ENCODE results near the gene SAE1.
"Not testable (repeated sequence)": the region's sequence is repeated elsewhere in the genome, so short reads cannot be mapped to it uniquely, and the experiment has no call there.

Gene SAE1

DNA sequence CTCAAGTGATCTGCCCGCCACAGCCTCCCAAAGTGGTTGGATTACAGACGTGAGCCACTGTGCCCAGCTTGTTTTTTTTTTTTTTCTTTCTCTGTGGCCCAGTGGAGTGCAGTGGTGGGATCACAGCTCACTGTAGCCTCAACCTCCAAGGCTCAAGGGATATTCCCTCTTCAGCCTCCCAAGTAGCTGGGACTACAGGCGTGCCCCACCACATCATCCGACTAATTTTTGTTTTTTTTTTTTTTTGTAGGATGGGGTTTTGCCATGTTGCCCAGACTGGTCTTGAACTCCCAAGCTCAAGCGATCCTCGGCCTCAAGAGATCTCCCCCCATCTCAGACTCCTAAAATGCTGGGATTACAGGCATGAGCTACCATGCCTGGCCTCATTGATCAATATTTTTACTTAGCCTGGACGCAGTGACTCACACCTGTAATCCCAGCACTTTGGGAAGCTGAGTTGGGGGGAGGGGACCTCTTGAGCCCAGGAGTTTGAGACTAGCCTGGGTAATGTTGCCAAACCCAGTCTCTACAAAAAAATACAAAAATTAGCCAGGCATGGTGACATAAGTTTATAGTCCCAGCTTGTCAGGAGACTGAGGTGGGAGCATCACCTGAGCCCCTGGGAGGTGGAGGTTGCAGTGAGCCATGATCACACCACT, 1.7 kb downstream of the SAE1 start:
- no peak for DNase-seq

DNA sequence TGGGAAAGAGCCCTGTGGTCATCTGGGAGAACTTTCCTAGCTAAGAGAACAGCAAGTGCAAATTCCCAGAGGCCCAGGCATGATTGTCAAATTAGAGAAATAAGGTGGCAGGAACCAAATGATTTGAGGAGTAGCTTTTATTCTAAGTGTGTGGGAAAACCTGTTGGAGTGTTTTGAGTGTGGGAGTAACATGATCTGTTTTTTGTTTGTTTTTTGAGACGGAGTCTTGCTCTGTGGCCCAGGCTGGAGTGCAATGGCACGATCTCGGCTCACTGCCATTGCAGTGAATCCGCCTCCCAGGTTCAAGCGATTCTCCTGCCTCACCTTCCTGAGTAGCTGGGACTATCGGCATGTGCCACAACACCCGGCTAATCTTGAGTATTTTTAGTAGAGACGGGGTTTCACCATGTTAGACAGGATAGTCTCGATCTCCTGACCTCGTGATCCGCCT, 2.4 kb downstream of the SAE1 start:
- no peak for DNase-seq

DNA sequence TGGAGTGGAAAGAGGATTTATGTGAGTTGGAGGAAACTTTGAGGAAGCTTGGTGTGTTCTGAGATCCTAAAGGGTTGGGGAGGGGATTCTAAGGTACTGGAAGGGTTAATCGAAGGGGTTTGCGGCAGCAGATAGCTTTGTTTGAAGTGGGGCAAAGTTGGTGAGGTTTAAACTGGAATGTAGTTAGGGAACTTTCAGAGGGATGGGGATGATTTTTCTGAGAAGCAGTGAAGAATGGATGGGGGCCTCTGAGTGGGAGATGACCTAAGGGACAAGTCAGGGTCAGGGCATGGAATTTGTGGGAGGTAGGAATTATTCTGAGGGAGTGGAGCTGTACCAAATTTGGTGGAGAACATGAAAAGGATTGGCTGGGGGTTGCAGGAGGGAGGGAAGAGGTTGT, 3.9 kb downstream of the SAE1 start:
- DNase-seq, result no peak

DNA sequence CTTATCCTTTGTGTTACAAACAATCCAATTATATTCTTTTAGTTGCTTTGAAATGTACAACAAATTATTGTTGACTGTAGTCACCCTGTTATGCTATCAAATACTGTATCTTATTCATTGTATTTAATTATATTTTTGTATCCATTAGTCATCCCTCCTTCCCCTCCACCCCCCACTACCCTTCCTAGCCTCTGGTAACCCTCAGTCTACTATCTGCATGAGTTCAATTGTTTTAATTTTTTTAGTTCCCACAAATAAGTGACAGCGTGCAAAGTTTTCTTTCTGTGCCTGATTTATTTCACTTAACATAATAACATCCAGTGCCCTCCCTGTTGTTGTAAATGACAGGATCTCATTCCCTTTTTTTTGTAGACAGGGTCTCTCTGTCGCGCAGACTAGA, 4.5 kb downstream of the SAE1 start:
- no peak for DNase-seq

DNA sequence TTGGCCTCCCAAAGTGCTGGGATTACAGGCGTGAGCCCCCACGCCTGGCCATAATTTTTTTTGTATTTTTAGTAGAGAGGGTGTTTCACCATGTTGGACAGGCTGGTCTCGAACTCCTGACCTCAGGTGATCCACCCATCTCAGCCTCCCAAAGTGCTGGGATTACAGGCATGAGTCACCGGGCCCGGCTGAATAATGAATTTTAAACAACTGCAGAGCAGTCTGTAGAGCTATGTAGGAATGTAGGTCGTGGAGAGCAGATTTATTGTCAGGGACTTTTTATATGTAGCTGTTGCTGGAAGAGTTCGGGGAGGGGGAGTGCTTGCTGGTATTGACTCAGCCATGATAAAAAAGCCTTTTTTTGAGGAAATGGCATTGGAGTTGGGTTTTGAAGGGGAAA, 10.6 kb downstream of the SAE1 start:
- DNase-seq, result not testable (repeated sequence)

DNA sequence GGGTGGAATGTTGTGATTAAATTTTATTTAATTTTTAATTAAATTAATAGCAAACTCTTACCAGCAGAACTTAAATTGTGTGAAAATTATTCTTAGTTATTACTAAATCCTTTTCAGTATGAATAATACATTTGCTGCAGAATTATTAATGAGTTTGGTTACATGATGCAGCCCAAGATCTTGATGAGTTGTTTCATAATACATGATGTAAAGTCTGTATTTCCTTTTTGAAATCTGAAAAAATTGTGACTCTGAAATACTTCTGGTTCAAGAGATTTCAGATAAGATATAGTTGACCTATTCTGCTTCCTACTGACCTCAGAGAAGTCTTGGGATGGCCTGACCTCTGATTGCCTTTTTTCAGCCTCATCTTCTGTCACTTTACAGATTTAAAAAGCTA, 11.1 kb downstream of the SAE1 start:
- DNase-seq, result no peak

DNA sequence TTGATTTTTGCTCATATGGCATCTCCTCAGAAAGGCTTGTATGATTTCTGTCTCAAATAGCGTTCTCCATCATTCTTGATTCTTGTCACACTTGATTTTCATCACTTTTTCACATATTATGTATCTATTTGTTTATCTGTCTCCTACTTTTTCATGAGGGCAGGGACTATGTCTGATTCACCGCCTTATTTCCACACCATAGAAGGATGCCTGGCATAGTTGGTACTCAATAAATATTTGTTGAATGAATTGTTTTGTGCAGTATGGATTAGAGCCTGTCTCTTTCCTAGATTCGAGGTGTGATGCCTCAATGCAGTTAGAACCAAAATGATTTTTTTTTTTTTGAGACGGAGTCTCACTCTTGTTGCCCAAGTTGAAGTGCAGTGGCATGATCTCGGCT, 12.1 kb downstream of the SAE1 start:
- no peak for DNase-seq

DNA sequence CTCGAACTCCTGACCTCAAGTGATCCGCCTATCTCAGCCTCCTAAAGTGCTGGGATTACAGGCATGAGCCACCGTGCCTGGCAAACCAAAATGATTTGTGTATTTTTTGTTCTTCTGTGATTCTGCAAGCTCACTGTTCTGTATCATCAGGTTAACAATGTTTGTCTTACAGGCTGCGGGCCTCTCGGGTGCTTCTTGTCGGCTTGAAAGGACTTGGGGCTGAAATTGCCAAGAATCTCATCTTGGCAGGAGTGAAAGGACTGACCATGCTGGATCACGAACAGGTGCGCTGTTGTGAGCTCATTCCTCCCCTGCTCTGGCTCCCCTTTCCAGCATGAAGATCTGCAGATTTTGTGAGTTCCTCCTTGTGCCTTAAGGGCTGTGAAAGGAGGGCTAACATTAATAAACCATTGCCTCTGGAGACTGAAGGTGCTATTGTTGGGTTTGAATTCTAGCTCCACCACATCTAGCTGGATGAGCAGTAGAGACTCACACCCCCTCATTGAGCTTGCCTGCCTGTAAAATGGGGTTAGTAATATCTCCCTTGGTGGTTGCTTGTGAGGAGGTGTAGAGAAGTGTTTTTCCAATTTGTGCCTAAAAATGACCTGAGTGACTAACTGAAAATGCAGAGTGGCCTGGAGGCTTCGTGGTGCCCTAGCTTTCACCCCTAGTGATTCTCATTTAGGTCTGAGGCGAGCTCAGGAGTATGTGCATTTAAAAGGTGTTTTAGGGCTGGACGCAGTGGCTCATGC, 12.9 kb downstream of the SAE1 start:
- DNase-seq, result no peak

DNA sequence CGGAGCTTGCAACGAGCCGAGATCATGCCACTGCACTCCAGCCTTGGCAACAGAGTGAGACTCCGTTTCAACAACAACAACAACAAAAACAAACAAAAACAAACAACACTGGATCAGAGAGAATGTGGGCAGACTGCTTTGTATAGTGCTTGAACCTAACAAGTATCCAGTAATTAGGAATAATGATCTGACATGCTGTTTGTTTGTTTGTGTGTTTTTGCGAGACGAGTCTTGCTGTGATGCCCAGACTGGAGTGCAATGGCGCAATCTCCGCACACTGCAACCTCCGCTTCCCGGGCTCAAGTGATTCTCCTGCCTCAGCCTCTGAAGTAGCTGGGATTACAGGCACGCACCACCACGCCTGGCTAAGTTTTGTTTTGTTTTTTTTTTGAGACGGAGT, 14.0 kb downstream of the SAE1 start:
- no peak for DNase-seq

DNA sequence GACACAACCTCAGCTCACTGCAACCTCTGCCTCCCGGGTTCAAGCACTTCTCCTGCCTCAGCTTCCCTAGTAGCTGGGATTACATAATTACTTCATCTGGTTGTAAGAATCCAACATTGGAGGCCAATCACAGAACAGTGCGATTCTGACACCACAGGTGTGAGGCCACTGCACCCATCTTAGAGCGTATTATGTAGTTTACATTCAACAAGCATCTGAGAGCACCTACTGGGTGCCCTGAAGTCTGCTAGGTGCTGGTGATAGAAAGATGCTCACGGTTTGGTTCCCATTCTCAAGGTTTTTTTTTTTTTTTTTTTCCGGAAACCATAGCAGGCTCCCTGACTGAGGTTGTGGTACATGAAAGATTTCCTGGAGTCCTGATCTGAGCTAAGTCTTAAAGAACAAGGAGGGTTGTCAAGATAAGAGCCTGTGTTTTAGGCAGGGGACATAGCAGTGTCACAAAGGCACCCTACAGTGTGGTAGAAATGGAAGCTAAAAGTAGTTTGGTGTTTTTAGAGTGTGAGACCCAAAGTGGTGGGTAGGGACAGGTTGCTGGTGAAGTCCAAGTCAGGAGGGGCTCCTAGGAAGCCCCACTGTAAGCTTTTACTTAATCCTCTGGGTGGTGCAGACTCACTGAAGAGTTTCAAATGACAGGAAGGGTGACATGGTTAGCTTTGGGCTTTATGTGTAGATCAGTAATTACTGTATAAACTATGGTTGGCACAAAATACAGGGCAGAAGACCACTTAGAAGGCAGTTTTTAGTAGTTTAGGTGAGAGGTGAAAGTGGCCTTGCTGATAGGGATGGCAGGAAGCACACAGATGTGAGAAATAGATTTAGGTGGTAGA, 15.2 kb downstream of the SAE1 start:
- no peak for DNase-seq

DNA sequence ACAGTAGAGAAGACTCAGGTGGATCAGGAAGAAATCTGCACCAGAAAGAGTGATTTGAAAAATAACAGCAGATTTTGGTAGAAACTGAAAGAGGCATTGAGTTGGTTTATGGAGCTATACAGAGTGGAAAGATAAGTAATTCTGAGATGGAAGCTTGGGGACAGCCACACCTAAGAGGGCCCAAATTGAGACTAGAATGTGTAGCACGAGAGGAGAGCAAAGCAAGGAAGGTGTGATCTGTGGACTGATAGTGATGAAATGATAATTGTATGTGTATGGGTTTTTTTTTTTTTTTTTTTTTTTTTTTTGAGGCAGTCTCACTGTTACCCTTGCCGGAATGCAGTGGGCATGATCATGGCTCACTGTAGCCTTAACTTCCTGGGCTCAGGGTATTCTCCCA, 16.3 kb downstream of the SAE1 start:
- DNase-seq, result no peak

DNA sequence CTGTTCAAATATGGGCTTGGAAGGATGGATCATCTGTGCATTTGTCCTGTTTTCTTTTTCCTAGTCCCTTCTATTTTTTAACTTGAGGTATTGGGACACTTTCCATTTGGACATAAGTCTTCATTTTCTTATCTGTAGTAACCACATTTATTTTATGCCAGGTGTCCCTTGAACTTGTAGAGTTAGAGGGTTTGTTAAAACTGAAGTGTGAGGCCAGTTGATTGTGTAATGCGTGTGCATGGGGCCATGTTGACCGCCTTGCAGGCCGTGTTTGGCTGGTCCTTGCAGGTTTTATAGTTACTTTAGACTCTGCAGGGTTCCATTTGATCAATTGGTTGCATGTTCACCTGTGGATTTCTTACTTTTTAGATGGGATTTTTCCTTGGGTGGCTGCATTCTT, 21.0 kb downstream of the SAE1 start:
- no peak for DNase-seq

DNA sequence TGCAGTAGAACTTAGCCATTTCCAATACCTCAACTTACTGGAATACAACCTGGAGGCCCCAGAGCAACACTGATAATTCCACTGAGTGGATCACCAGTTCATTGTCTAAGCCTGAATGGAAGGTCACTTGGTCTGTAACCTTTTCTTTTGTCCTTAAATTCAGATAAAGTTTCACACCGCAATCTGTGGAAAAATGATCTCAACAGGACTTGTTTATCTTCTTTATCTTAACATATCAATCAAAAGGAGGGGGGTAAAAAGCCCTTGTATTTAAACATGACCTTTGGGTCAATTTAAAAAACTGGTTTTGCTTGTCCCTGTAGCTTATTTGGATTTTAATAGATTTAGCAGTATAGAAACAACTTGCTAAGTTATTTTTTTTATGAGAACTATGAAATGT, 21.6 kb downstream of the SAE1 start:
- DNase-seq, result no peak

DNA sequence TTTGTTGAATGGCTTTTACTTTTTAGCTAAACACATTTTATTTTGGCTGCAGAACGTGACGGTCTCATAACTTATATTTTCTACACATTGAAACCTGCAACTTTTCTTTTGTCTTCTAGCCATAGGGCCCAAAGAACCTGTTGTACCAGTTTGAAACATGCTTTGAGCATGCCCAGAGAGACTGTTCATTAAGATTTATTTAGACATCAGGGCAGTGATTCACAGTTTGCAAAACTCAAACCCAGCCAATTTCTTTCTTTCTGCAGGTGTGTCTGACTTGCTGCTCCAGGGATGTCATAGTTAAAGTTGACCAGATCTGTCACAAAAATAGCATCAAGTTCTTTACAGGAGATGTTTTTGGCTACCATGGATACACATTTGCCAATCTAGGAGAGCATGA, 22.0 kb downstream of the SAE1 start:
- DNase-seq, result no peak

DNA sequence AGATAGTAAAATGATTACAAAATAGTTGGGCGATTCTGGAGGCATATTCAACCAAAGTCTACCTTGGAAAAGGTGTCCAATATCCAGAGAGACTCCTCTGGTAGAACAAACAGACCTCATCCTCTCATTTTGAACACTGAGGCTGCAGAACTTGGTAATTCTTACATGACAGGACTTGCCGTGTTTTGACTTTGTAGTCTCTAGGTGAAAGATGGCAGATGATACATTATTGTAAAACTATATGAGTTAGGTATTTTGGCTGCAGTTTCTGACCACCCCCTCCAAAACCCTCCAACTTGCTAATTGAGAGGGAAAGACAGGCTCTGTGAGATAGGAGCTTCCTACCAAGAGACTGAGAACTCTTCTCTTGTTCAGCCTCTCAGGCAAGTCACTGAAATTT, 22.6 kb downstream of the SAE1 start:
- DNase-seq, result no peak

DNA sequence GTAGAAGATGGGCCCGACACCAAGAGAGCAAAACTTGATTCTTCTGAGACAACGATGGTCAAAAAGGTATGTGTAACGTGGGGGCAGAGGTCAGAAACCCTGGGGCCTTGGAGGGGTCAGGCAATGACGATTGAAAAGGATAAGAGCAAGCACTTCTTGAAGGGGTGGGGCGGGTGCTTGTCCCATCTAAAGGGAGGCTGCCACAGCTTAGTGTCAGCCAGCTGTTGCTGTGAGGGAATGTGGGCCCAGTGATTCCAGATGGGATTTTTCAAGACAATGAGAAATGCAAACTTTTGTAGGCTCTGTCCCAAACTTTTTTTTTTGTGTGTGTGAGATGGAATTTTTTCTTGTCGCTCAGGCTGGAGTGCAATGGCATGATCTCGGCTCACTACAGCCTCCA, 24.5 kb downstream of the SAE1 start:
- DNase-seq, result no peak

DNA sequence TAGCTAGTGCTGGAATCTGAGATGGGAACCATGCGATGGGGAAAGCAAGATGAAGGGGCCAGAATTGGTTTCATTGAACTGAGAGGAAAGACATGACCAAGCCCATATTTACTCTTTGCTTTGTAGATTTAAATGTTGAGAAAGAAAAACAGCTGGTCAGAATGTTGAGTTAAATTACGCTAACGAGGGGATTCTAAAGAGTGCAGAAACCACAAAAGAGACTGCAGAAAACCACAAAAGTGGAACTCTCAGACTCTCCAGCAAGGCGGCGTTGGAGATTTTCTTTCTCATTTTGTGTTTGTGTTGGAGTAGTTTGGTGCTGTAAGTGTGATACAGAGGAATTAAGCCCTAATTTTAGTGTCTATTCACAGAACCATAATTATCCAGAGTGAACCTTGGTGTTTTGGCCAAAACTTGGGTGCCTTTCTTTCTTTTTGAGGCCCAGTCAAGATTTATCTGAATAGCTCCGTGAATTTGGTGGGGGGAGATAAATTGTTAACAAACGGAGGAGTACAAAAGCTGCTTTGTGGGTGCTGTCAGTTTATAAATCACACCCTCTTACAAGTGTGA, 26.3 kb downstream of the SAE1 start:
- no peak for DNase-seq

DNA sequence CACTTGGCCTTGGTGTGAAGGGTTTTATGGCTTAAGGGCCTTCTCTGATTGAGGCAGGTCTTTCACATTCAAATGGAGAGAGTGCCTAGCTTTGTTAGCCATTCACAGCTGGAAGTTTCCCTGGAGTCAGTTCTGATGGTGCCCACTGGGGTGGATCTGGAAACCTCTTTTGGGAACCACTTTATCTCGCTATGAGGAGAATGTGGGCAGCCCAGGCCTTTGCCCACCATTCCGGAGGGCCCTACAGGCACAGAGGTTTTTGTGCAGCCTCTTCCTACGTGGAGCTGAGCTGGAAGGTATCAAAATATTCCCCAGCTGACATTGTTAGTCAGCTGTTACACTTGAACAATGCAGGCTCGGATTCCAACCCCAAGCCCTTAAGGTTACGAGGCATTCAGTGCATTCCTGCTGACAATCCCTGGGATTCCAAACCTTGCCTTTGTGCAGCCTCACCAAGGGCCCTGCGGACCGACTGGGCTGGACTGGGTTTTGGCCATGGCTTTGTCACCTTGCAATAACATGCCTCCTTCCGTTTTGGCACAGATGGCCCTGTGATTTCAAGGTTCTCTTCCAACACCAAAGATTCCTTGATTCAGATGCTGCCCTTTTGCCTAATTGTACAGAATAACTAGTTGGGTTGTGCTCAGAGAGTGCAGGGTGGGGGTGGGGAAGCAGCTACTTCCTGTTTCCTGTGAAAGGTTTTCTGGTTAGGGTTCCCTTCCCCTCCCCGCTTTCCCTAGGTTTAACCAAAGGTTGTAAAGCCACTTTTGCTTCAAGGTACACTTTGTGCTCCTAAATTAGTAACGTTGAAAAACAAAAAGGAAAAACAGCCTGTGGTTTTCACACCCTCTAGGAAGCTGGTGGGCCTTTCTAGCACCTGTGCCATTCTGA, 27.0 kb downstream of the SAE1 start:
- peak; percentile 36 for DNase-seq

DNA sequence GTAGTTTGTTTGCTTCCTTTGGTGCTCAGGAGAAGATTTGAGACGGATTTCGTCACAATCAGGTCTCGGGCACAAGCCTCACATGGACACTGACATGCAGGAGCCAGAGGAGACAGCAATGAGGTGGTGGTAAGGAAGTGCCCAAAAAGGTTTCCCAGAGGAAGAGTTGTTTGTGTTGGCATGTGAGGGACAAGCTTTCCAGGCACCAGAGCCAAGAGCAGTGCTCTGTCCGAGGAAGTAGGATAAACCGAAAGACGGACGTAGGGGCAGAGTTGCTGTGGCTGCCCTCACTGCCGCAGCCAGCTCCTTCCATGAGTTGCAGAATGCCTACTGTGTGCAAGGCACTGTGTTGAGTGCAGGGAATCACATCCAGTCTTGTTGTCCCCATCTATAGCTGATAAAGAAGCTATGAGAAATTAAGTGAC, 27.7 kb downstream of the SAE1 start:
- DNase-seq, result no peak

DNA sequence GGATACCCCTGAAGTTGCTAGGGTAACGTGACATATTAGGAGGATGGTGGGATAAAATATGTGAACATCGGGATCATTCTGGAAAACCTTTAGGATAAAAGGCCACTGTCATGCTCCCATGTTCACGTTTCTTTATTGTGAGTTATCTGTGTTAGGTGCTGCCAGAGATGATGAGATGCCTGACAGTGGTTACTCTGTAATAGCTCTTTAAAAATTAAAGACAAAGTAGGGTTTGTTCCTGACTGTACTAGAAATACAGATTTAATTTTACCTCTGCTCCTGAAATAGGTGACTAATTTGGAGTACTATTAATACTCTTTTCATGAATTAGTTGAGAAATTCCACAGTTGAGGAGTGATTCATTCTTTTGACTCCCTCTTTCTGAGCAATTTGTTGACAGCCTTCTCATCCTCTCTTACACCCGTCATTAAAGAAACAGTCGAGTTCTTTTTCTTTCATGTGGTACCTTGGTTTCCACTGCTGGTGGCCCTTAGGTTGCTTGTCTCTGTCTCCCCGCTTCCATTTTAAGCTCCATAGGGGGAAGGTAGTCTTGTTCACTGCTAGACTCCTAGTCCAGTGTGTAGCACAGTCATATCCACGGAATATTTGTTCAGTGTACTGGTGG, 28.4 kb downstream of the SAE1 start:
- DNase-seq, result peak; percentile 41

DNA sequence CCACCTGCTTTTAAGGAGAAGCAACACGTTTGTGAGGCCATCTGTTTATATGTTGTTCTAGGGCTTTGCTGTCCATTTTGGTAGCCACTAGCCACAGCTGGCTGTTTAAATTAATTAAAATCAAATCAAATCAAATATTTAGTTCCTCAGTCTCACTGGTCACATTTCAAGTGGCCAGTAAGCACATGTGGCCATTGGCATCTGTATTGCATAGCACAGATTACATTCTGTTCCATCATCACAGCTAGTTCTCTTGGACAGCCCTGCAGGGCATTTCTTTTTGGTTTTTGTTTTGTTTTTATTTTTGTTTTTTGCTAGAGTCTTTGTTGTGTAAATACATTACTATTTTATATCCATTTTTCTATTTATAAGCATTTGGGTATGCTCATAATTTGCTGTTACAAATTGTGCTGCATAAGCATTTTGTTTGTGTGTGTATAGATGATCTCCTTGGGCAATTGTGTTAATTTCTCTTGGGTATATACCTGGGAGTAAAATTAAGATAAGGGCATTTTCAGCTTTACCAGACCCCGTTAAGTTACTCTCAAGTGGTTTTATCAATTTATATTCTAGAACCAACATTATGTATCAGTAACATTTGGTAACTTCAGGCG, 31.3 kb downstream of the SAE1 start:
- no peak for DNase-seq

DNA sequence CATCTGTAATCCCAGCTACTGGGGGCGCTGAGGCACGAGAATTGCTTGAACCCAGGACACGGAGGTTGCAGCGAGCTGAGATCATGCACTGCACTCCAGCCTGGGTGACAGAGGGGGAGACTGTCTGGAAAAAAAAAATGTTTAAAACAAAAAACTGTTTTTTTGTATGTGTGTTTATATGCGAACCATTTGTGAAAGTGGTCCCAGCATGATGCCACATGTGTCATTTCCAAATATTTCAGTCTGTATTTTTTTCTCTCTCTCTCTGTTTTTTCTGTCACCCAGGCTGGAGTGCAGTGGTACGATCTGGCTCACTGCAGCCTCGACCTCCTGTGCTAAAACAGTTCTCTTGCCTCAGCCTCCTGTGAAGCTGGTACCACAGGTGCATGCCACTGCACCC, 37.4 kb downstream of the SAE1 start:
- DNase-seq, result no peak

Measured in activated CD4-positive, alpha-beta T cell treated with anti-CD3 and anti-CD28 coated beads, Interleukin-2, amount 50 U/mL, for 1 hour (primary cell).